Mesothelial cell of epicardium (in vitro differentiated cells): ENCODE results near the gene TLL1. TPM values are rescaled to one million over a fixed set of nuclear protein-coding genes. Genes with fewer than 3 reads are reported as not detected.
A peak's percentile ranks its signal among the peaks of the same experiment; 100 is the strongest.

ENCODE experiments used
- DNase-seq, 2 experiments: peaks; one replicate each; pipeline ENCODE4 v3.0.0; 2021; ENCODE audit warnings: low spot score in 2 of 2; ENCODE audit not compliant: unreplicated experiment in 2 of 2
- H3K27ac Mint-ChIP-seq: 2 replicates; pipeline ENCODE4 v1.8.0; 2021; ENCODE audit warnings: mixed read lengths
- H3K27me3 Mint-ChIP-seq: 2 replicates; pipeline ENCODE4 v1.8.0; 2021; ENCODE audit warnings: low read depth, mixed read lengths
- H3K36me3 Mint-ChIP-seq: 2 replicates; pipeline ENCODE4 v1.8.0; 2021; ENCODE audit warnings: mixed read lengths
- H3K4me1 Mint-ChIP-seq: 2 replicates; pipeline ENCODE4 v1.8.0; 2021; ENCODE audit warnings: mixed read lengths
- H3K4me3 Mint-ChIP-seq: 2 replicates; pipeline ENCODE4 v1.8.0; 2021; ENCODE audit warnings: mild to moderate bottlenecking, moderate library complexity, mixed read lengths
- H3K9me3 Mint-ChIP-seq: 2 replicates; pipeline ENCODE4 v1.8.0; 2021; ENCODE audit warnings: mixed read lengths
- total RNA-seq: library from RNA; stranded (reverse); gene quantifications from 3 replicates; pipeline ENCODE4 v1.2.1, GENCODE V29; 2021
- TF ChIP-seq, protein P1 (sequence below): fragments of 200-600 bp; sonication (generic); IDR thresholded peaks from one replicate; pipeline ENCODE4 v1.5.0; 2021; ENCODE audit warnings: antibody characterized with exemption; ENCODE audit not compliant: unreplicated experiment

TLL1 gene
- total RNA-seq, 1 donor from 2014 or later = 1.8 TPM

DNA sequence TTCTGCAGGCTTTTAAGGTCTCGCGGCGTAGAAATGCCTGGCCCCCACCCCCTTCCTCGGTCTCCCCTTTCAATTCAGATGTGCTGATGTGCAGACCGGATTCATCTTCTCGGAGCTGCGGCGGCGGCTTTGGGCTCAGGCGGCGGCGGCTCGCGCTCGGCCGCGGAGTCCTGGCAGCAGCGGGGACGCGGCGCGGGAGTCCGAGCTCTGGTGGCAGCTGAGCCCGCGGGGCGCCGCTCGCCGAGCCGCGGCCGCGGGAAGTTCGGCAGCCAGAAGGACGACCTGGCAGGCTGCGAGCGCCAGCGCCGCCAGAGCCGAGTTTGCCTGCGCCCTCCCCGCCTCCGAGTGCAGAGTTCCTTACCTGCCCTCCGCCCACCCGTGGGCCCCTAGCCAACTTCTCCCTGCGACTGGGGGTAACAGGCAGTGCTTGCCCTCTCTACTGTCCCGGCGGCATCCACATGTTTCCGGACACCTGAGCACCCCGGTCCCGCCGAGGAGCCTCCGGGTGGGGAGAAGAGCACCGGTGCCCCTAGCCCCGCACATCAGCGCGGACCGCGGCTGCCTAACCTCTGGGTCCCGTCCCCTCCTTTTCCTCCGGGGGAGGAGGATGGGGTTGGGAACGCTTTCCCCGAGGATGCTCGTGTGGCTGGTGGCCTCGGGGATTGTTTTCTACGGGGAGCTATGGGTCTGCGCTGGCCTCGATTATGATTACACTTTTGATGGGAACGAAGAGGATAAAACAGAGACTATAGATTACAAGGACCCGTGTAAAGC lies 448 bp downstream of the TLL1 start:
- H3K36me3 Mint-ChIP-seq = no peaks in the 10 kb centered on the region
- TF ChIP-seq, protein P1, sequence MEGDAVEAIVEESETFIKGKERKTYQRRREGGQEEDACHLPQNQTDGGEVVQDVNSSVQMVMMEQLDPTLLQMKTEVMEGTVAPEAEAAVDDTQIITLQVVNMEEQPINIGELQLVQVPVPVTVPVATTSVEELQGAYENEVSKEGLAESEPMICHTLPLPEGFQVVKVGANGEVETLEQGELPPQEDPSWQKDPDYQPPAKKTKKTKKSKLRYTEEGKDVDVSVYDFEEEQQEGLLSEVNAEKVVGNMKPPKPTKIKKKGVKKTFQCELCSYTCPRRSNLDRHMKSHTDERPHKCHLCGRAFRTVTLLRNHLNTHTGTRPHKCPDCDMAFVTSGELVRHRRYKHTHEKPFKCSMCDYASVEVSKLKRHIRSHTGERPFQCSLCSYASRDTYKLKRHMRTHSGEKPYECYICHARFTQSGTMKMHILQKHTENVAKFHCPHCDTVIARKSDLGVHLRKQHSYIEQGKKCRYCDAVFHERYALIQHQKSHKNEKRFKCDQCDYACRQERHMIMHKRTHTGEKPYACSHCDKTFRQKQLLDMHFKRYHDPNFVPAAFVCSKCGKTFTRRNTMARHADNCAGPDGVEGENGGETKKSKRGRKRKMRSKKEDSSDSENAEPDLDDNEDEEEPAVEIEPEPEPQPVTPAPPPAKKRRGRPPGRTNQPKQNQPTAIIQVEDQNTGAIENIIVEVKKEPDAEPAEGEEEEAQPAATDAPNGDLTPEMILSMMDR = no peak

DNA sequence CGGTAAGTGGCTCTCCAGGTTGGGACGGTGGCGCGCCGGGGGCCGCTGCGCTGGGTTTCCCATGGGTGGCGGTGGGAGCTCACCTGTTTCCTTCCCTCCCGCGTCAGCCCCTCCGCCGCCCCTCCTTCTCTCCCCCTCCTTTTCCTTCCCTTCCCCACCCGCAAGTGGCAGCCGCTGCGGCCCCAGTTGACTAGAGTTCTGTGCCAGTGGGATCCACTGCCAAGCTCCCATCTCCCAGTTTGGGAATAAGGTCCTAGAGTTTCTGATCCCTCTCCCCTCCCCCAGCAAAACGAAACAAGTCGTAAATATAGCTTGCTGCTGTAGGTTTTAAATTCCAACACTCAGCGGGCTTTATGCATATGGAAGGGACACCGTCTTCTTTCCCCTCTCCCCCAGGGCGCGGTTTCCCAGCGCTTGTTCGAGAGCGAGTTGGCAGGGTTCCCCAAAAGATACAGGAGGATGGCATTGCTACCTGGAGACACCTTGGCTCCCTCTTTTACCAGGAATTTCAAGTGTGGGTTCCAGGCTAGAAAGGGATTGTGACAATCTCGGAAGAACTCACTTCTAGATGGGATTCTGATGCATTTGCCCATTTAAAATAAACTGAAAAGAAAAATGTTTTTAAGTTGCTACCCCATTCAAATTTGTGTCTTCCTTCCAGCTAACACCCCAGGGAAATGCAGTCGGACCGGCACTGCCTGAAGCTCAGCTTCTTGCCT lies 1.2 kb downstream of the TLL1 start:
- no peak overlapping the region for H3K27ac Mint-ChIP-seq
- no peaks in the 10 kb centered on the region for H3K36me3 Mint-ChIP-seq
- no peaks in the 10 kb centered on the region for H3K9me3 Mint-ChIP-seq
- peaks cover 25% of the 10 kb centered on the region for H3K4me1 Mint-ChIP-seq
- peak overlapping the region; percentile 74 for H3K4me3 Mint-ChIP-seq
- DNase-seq = no peak
- peaks cover 87% of the 10 kb centered on the region for H3K27me3 Mint-ChIP-seq
- TF ChIP-seq, protein P1 = no peak

More for the DNA sequence above, 448 bp downstream of the TLL1 start:
- Mint-ChIP-seq H3K27me3 (peaks cover 92% of the 10 kb centered on the region), H3K9me3 (no peaks in the 10 kb centered on the region), H3K4me3 (peak overlapping the region; percentile 74), H3K4me1 (peaks cover 25% of the 10 kb centered on the region), H3K27ac (no peak overlapping the region)
- DNase-seq = peak in 1 of 2 experiments; percentile 65

- Mint-ChIP-seq H3K4me3 (peak overlapping the region; percentile 74), H3K4me1 (peaks cover 25% of the 10 kb centered on the region), H3K36me3 (no peaks in the 10 kb centered on the region), H3K9me3 (no peaks in the 10 kb centered on the region), H3K27ac (no peak overlapping the region), H3K27me3 (peaks cover 81% of the 10 kb centered on the region)
- DNase-seq = peak in 1 of 2 experiments; percentile 45
- TF ChIP-seq, protein P1 = no peak
These were observed 1.8 kb downstream of the TLL1 start for GRCh38 chr4:165874791-165875371.

- Mint-ChIP-seq H3K9me3 (no peaks in the 10 kb centered on the region), H3K27me3 (peaks cover 75% of the 10 kb centered on the region), H3K36me3 (no peaks in the 10 kb centered on the region), H3K27ac (no peak overlapping the region), H3K4me3 (no peak overlapping the region), H3K4me1 (peaks cover 25% of the 10 kb centered on the region)
- TF ChIP-seq, protein P1 = no peak
- no peak for DNase-seq
These were observed 2.4 kb downstream of the TLL1 start for GRCh38 chr4:165875446-165875845.

GRCh38 chr4:165877286-165877685 lies 4.2 kb downstream of the TLL1 start:
- Mint-ChIP-seq H3K27ac (no peak overlapping the region), H3K9me3 (no peaks in the 10 kb centered on the region), H3K4me3 (no peak overlapping the region), H3K27me3 (peaks cover 57% of the 10 kb centered on the region), H3K36me3 (no peaks in the 10 kb centered on the region), H3K4me1 (peaks cover 24% of the 10 kb centered on the region)
- no peak for DNase-seq
- TF ChIP-seq, protein P1 = no peak
